Measurements from ENCODE around the gene FALEC. TPM values are rescaled to one million over a fixed set of nuclear protein-coding genes. Genes with fewer than 3 reads are reported as not detected.

Gene FALEC
- not detected in 2 replicates for polyA plus RNA-seq
- polyA minus RNA-seq: not detected in 2 replicates

GRCh38 chr1:150515328-150516049, at the start of gene FALEC:
TSS of gene FALEC (plus strand) at chr1:150515752.
- H3K27ac ChIP-seq (ENCODE audit: low read length): peak within 1 kb of the TSS; percentile 38
- peak within 1 kb of the TSS; percentile 78 for H3K4me3 ChIP-seq (ENCODE audit: low read length)
- H4K20me1 ChIP-seq (ENCODE audit: insufficient read depth): no peaks in the 10 kb centered on the region
- peak within 1 kb of the TSS; percentile 63 for H3K9ac ChIP-seq (ENCODE audit: low read length)
- H3K9me2 ChIP-seq (ENCODE audit: insufficient read depth, low read length): no peaks in the 10 kb centered on the region
- peak within 1 kb of the TSS; percentile 81 for H3K4me2 ChIP-seq (ENCODE audit: low read length)
- no peaks in the 10 kb centered on the region for H3K36me3 ChIP-seq (ENCODE audit: insufficient read depth, low read length)
- no peaks in the 10 kb centered on the region for H3F3A ChIP-seq (ENCODE audit: insufficient read depth, low read length, poor library complexity, severe bottlenecking)
- no peaks in the 10 kb centered on the region for H3K27me3 ChIP-seq (ENCODE audit: insufficient read depth, low read depth, low read length)
- no peaks in the 10 kb centered on the region for H3K9me3 ChIP-seq (ENCODE audit: low read length)
- H3K79me2 ChIP-seq (replicated peaks; ENCODE audit: insufficient read depth, low read length): no peaks in the 10 kb centered on the region
- peak; percentile 13 for TF ChIP-seq REST (IDR thresholded peaks at IDR 0.05; ENCODE audit: borderline replicate concordance)
- TF ChIP-seq MXI1 (conservative IDR thresholded peaks at IDR 0.05; ENCODE audit: poor library complexity, severe bottlenecking): peak; percentile 58
- peak; percentile 52 for TF ChIP-seq POLR2AphosphoS5 (IDR thresholded peaks at IDR 0.05)
- TF ChIP-seq TAF1 (IDR thresholded peaks at IDR 0.05; ENCODE audit: low read depth): no peak
- TF ChIP-seq EP300 (conservative IDR thresholded peaks at IDR 0.05; ENCODE audit: poor library complexity, severe bottlenecking): no peak
- TF ChIP-seq EZH2 (IDR thresholded peaks at IDR 0.05; ENCODE audit: borderline replicate concordance, insufficient read depth, low read length, poor library complexity, severe bottlenecking): no peak
- peak within 1 kb of the TSS; percentile 58 for H2AFZ ChIP-seq (ENCODE audit: low read depth, low read length)

DNA sequence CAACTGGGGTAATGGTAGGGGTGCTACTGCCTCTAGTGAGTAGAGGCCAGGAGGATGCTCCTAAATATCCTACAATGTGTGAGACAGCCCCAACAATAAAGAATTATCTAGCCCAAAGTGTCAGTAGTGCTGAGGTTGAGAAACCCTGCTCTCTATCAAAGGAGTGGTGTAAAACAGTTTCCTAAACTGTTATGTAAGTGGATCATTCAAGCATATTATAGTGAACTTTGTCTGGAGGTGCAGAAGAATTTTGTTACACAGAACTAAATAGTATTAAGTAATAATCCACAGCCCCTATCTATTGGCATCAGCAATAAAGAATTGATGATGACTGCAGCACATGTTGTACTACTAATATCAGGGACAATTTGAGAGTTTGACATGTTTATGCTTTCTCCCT, 48.6 kb upstream of the FALEC start:
- Histone ChIP-seq H2AFZ (ENCODE audit: low read depth, low read length) (no peak overlapping the region), H3K4me3 (ENCODE audit: low read length) (no peak overlapping the region), H3K4me2 (ENCODE audit: low read length) (no peak overlapping the region), H3K9me3 (ENCODE audit: low read length) (no peaks in the 10 kb centered on the region), H3F3A (ENCODE audit: insufficient read depth, low read length, poor library complexity, severe bottlenecking) (no peaks in the 10 kb centered on the region), H3K36me3 (ENCODE audit: insufficient read depth, low read length) (no peaks in the 10 kb centered on the region), H3K27me3 (ENCODE audit: insufficient read depth, low read depth, low read length) (no peaks in the 10 kb centered on the region), H3K79me2 (replicated peaks; ENCODE audit: insufficient read depth, low read length) (no peaks in the 10 kb centered on the region), H3K27ac (ENCODE audit: low read length) (no peak overlapping the region), H3K9ac (ENCODE audit: low read length) (no peak overlapping the region), H3K9me2 (ENCODE audit: insufficient read depth, low read length) (no peaks in the 10 kb centered on the region), H4K20me1 (ENCODE audit: insufficient read depth) (no peaks in the 10 kb centered on the region)
- TF ChIP-seq REST (IDR thresholded peaks at IDR 0.05; ENCODE audit: borderline replicate concordance) (no peak), SMC3 (conservative IDR thresholded peaks at IDR 0.05; ENCODE audit: poor library complexity) (no peak), EZH2 (IDR thresholded peaks at IDR 0.05; ENCODE audit: borderline replicate concordance, insufficient read depth, low read length, poor library complexity, severe bottlenecking) (no peak), TAF1 (IDR thresholded peaks at IDR 0.05; ENCODE audit: low read depth) (no peak), RAD21 (conservative IDR thresholded peaks at IDR 0.05) (no peak), MXI1 (conservative IDR thresholded peaks at IDR 0.05; ENCODE audit: poor library complexity, severe bottlenecking) (no peak)
